Upper lobe of right lung (tissue), 1 donor: Measurements from ENCODE around the gene CTBP2. TPM values are rescaled to one million over a fixed set of nuclear protein-coding genes. Genes with fewer than 3 reads are reported as not detected.

Experiments
- ATAC-seq: fragments of 200-7000 bp; cut with Tn5 transposase; one replicate; pipeline ENCODE4 v1.9.1; 2020; ENCODE audit warnings: mild to moderate bottlenecking, moderate library complexity
- DNase-seq: peaks from one replicate; pipeline ENCODE4 v3.0.0-alpha.2; 2020
- H3K27ac ChIP-seq: fragments of 200-600 bp; one replicate; pipeline ENCODE4 v1.8.0; 2022
- H3K27me3 ChIP-seq: fragments of 200-600 bp; one replicate; pipeline ENCODE4 v1.8.0; 2022; ENCODE audit warnings: mild to moderate bottlenecking
- H3K36me3 ChIP-seq: fragments of 200-600 bp; one replicate; pipeline ENCODE4 v1.8.0; 2022
- H3K4me1 ChIP-seq: fragments of 200-600 bp; one replicate; pipeline ENCODE4 v1.8.0; 2022
- H3K4me3 ChIP-seq: fragments of 200-600 bp; one replicate; pipeline ENCODE4 v1.8.0; 2022; ENCODE audit warnings: mild to moderate bottlenecking
- H3K9me3 ChIP-seq: fragments of 200-600 bp; one replicate; pipeline ENCODE4 v1.8.0; 2022
- CTCF ChIP-seq: fragments of 200-600 bp; IDR thresholded peaks from one replicate; pipeline ENCODE4 v1.8.0; 2022; ENCODE audit warnings: antibody characterized with exemption
- intact Hi-C: fragments of 100-400 bp; cut with DNase I; formaldehyde crosslinking; loops from one replicate; pipeline ENCODE4 v1.11.0; 2022
- total RNA-seq: library from RNA; stranded (reverse); fragmentation: NEBNext Ultra II Directional; extraction: Animal tissue kit (Norgen Biotek cat#: 25700); gene quantifications from one replicate; pipeline ENCODE4 v1.2.1, GENCODE V29; 2021
- donor health status: DM: no; HTN: yes; CAD: no; lungs with severe emphysema.

CTBP2 gene
- total RNA-seq, 1 donor from 2014 or later, result 66.7 TPM

DNA sequence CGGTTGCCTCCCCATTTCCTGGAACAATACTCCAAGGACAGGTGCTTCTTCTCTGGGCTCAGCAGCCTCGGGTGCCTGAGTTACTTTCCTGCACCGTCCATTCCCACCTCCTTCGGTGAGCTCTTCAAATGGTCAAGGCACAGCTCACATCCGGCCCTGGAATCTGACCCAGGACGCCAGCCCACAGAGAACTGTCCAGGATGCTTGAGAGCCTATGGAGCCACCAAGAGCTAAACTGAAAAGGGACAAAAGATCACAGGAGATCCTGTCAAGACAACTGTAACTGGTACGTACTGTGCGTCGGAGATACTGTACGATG is 72.5 kb downstream of the CTBP2 start:
- intact Hi-C loops, result no loop called here
- H3K4me1 ChIP-seq, result peaks cover 25% of the 10 kb centered on the region
- H3K27ac ChIP-seq, result no peak overlapping the region
- no peaks in the 10 kb centered on the region for H3K27me3 ChIP-seq
- peak; percentile 11 for DNase-seq
- peaks cover 9% of the 10 kb centered on the region for H3K36me3 ChIP-seq
- no peak for ATAC-seq
- H3K4me3 ChIP-seq, result no peak overlapping the region
- H3K9me3 ChIP-seq, result no peaks in the 10 kb centered on the region
- TF ChIP-seq CTCF, result no peak

GRCh38 chr10:125087191-125087896 is 73.0 kb downstream of the CTBP2 start:
- H3K9me3 ChIP-seq, result no peaks in the 10 kb centered on the region
- ATAC-seq, result no peak
- no peak overlapping the region for H3K4me3 ChIP-seq
- DNase-seq, result peak; percentile 37
- no peaks in the 10 kb centered on the region for H3K27me3 ChIP-seq
- no peak overlapping the region for H3K27ac ChIP-seq
- TF ChIP-seq CTCF, result no peak
- peaks cover 10% of the 10 kb centered on the region for H3K36me3 ChIP-seq
- peaks cover 21% of the 10 kb centered on the region for H3K4me1 ChIP-seq
- intact Hi-C loops, result no loop called here

DNA sequence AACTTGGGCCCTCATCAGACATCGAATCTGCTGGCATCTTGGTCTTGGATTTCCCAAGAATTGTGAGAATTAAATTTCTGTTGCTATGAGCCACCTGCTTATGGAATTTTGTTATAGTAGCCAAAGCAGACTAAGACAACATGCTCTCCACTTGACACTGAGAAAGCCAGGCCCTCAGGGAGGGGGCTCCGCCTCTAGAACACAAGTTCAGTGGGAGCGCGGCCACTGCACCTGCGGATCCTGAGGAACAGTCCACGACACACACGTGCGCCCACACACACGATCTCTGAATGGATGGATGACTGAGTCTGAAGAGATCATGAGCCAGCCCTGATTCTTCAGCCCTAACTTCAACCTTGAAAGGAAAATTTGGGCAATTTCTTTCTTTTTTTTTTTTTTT is 73.7 kb downstream of the CTBP2 start:
- TF ChIP-seq CTCF, result no peak
- intact Hi-C loops, result no loop called here
- Histone ChIP-seq H3K9me3 (no peaks in the 10 kb centered on the region), H3K4me1 (peaks cover 21% of the 10 kb centered on the region), H3K27me3 (no peaks in the 10 kb centered on the region), H3K36me3 (peaks cover 16% of the 10 kb centered on the region), H3K27ac (no peak overlapping the region), H3K4me3 (no peak overlapping the region)
- no peak for ATAC-seq
- peak; percentile 34 for DNase-seq

DNA sequence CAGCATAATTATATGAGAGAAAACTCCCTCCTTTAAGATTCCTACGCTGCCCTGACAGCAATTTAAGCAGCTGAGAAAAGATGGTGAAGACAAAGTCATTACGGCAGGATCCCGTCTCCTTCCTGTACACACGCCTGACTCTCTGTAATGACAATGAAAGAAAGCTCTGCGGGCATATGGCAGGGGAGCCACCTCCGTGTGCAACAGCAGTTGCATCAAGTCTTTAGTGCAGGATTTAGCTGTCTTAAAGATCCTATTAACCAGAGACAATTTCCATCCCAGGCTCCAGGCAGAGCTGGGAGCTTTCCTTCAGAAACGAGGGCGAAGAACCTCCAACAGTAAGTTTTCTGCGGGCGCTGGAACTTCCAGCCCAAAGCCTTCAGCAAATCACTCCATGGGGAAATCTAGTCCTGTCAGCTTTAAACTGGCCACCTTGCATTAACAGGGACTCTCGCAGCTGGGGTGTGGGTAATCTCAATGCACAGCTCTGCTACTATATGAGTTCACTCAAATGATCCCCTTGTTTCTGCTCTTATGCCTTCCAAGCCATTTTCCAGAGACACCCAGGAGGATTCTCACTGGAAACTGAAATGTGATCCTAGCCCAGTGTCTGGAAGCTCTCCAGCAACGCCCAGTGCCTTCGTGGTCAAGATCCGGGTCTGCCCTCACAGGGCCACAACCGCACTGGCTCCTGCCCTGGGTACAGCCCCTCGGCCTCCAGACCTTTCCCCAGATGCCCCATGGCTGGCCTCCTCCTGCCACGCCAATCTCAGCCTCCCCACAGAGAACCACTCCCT is 74.9 kb downstream of the CTBP2 start:
- ATAC-seq, result no peak
- peak; percentile 39 for DNase-seq
- intact Hi-C loops, result no loop called here

GRCh38 chr10:125084614-125085257 is 75.6 kb downstream of the CTBP2 start:
- peaks cover 20% of the 10 kb centered on the region for H3K4me1 ChIP-seq
- intact Hi-C loops, result no loop called here
- DNase-seq (peak; percentile 62), ATAC-seq (peak; percentile 37)
- H3K9me3 ChIP-seq, result no peaks in the 10 kb centered on the region
- peak overlapping the region; percentile 18 for H3K27ac ChIP-seq
- no peak for TF ChIP-seq CTCF
- no peaks in the 10 kb centered on the region for H3K27me3 ChIP-seq
- H3K36me3 ChIP-seq, result peaks cover 17% of the 10 kb centered on the region
- no peak overlapping the region for H3K4me3 ChIP-seq

More for the DNA sequence above, 74.9 kb downstream of the CTBP2 start:
- Histone ChIP-seq H3K27me3 (no peaks in the 10 kb centered on the region), H3K4me1 (peaks cover 21% of the 10 kb centered on the region), H3K36me3 (peaks cover 17% of the 10 kb centered on the region), H3K27ac (peak overlapping the region; percentile 17), H3K9me3 (no peaks in the 10 kb centered on the region), H3K4me3 (no peak overlapping the region)
- no peak for TF ChIP-seq CTCF
